B cell (primary cell): Measurements from ENCODE around the gene TSC1.

Experiments used
- EZH2 ChIP-seq: IDR thresholded peaks from 2 replicates; pipeline ENCODE4 v1.6.1; 2012; ENCODE audit warnings: borderline replicate concordance, low read depth, mild to moderate bottlenecking, moderate library complexity, low read length; ENCODE audit not compliant: insufficient read depth, poor library complexity, severe bottlenecking
- TF ChIP-seq, protein P1 (sequence below): fragments of 200-600 bp; IDR thresholded peaks from one replicate; pipeline ENCODE4 v1.8.0; 2022; ENCODE audit warnings: antibody characterized with exemption, mild to moderate bottlenecking

DNA sequence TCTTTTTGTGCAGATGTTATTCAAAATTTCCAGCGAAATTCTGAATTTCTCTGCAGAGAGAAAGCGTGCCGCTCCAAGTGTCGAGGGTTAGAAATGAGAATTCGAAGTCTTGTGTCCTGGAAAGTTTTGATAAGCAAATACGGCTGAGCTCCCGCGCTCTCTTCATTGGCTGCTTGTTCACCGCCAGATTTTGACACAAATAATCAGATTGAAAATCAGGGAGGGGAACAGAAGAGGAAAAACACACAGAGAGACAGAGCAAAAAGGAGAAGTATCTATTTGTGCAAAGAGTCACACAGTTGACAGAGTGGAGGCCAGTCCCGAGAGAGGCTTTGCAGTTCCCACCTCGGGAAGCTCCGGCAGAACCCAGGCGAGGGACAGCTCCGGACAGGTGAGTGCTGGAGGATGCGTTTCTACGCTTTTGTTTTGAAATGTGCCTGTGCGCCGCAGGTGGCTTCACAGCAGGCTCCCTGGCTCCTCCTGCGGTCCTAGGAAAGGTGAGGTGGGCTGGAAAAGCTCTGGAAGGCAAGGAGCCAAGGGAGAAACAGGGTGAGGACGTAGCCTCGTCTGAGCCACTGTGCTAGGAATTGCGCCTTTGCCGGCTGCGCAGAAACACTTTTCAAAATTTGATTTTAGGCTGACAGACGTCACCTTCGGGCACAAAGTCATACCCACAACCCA is 34.2 kb upstream of the TSC1 start, which contains the start of gene GFI1B:
- TF ChIP-seq, protein P1, sequence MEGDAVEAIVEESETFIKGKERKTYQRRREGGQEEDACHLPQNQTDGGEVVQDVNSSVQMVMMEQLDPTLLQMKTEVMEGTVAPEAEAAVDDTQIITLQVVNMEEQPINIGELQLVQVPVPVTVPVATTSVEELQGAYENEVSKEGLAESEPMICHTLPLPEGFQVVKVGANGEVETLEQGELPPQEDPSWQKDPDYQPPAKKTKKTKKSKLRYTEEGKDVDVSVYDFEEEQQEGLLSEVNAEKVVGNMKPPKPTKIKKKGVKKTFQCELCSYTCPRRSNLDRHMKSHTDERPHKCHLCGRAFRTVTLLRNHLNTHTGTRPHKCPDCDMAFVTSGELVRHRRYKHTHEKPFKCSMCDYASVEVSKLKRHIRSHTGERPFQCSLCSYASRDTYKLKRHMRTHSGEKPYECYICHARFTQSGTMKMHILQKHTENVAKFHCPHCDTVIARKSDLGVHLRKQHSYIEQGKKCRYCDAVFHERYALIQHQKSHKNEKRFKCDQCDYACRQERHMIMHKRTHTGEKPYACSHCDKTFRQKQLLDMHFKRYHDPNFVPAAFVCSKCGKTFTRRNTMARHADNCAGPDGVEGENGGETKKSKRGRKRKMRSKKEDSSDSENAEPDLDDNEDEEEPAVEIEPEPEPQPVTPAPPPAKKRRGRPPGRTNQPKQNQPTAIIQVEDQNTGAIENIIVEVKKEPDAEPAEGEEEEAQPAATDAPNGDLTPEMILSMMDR: no peak
- TF ChIP-seq EZH2: no peak
